ENCODE data around the gene VANGL1.

- TF ChIP-seq TAF1 (conservative IDR thresholded peaks at IDR 0.05) = no peak
- TF ChIP-seq CTCF (IDR thresholded peaks at IDR 0.05; ENCODE audit: low read depth, low read length, missing input control) = no peak
- TF ChIP-seq ZBTB33 (IDR thresholded peaks at IDR 0.05) = no peak
- TF ChIP-seq JUND (IDR thresholded peaks at IDR 0.05) = no peak
- no peak for TF ChIP-seq SP1 (IDR thresholded peaks at IDR 0.05)
- TF ChIP-seq RAD21 (IDR thresholded peaks at IDR 0.05) = no peak
- TF ChIP-seq HNF4A (conservative IDR thresholded peaks at IDR 0.05) = no peak
- no peak for TF ChIP-seq MAX (IDR thresholded peaks at IDR 0.05)
- no peak for TF ChIP-seq REST (IDR thresholded peaks at IDR 0.05)
- TF ChIP-seq YY1 (IDR thresholded peaks at IDR 0.05) = no peak
- no peak for TF ChIP-seq HNF4G (IDR thresholded peaks at IDR 0.05)
- TF ChIP-seq GABPA (IDR thresholded peaks at IDR 0.05 in 1 of 2, conservative IDR thresholded peaks at IDR 0.05 in 1 of 2) = no peak
- TF ChIP-seq FOXA2 (IDR thresholded peaks at IDR 0.05) = no peak
- TF ChIP-seq ATF3 (IDR thresholded peaks at IDR 0.05) = no peak
Measured at GRCh38 chr1:115666206-115666605, 24.4 kb downstream of the VANGL1 start.

Data from liver (tissue), 3 donors.